Heart left ventricle (tissue), 16 donors: Measurements from ENCODE around the gene TRUB1. TPM values are rescaled to one million over a fixed set of nuclear protein-coding genes. Genes with fewer than 3 reads are reported as not detected.

Source experiments
- ATAC-seq, 4 donors: fragments of 200-7000 bp; cut with Tn5 transposase; one replicate each; pipeline ENCODE4 v1.9.1; 2020 to 2022; ENCODE audit warnings: moderate library complexity in 4 of 4, mild to moderate bottlenecking in 3 of 4, moderate number of reproducible peaks in 1 of 4
- DNase-seq, 5 donors: peaks; one replicate each; pipeline ENCODE4 v3.0.0-alpha.2; 2020
- H3K27ac ChIP-seq, 12 donors: fragments of 200-600 bp; sonication (generic) in 4 of 12; one replicate each; pipeline versions ENCODE4 v1.5.0 to v1.8.0; 2016 to 2022; ENCODE audit warnings: mild to moderate bottlenecking in 2 of 12
- H3K27me3 ChIP-seq, 9 donors: fragments of 200-600 bp; sonication (generic) in 2 of 9; one replicate each; pipeline versions ENCODE4 v1.5.1 to v1.8.0; 2016 to 2022; ENCODE audit warnings: mild to moderate bottlenecking in 3 of 9
- H3K36me3 ChIP-seq, 9 donors: fragments of 200-600 bp; sonication (generic) in 2 of 9; one replicate each; pipeline versions ENCODE4 v1.5.0 to v1.8.0; 2018 to 2022; ENCODE audit warnings: mild to moderate bottlenecking in 2 of 9
- H3K4me1 ChIP-seq, 12 donors: fragments of 200-600 bp; sonication (generic) in 4 of 12; one replicate each; pipeline versions ENCODE4 v1.5.0 to v1.8.0; 2016 to 2022; ENCODE audit warnings: mild to moderate bottlenecking in 3 of 12
- H3K4me3 ChIP-seq, 12 donors: fragments of 200-600 bp; sonication (generic) in 4 of 12; one replicate each; pipeline versions ENCODE4 v1.5.0 to v1.8.0; 2017 to 2022; ENCODE audit warnings: mild to moderate bottlenecking in 9 of 12, moderate library complexity in 4 of 12
- H3K9me3 ChIP-seq, 12 donors: fragments of 200-600 bp; sonication (generic) in 4 of 12; one replicate each; pipeline versions ENCODE4 v1.5.0 to v1.8.0; 2016 to 2022; ENCODE audit warnings: mild to moderate bottlenecking in 1 of 12
- POLR2A ChIP-seq, 2 donors: fragments of 450-650 bp; IDR thresholded peaks; one replicate each; pipeline ENCODE4 v1.6.1; 2017; ENCODE audit warnings: antibody characterized with exemption in 2 of 2, mild to moderate bottlenecking in 2 of 2, moderate library complexity in 2 of 2
- WGBS, 4 donors: extraction: QIAGEN DNeasy Blood & Tissue Kit in 2 of 4; methylation state at CpG; one replicate each; pipeline versions ENCODE4 v1.1.5 to v1.1.7; 2013 to 2018; 5-methylcytosine and 5-hydroxymethylcytosine counted together
- intact Hi-C, 10 donors: fragments of 100-400 bp; cut with DNase I; formaldehyde crosslinking; loops; one replicate each; pipeline versions ENCODE4 v1.11.1 to v1.14.2; 2022
- polyA plus RNA-seq, 2 donors: library from polyadenylated mRNA; stranded (reverse); fragments of 200-250 nt; gene quantifications; one replicate each; pipeline ENCODE4 v1.2.3, GENCODE V29; 2013
- total RNA-seq, 9 donors: library from RNA; depleted of rRNA in 2 of 9; stranded (reverse); fragments of >200 nt in 2 of 9; fragmentation: NEBNext Ultra II Directional in 3 of 9; extraction: Animal tissue kit (Norgen Biotek cat#: 25700) in 3 of 9; gene quantifications; one replicate each; pipeline versions ENCODE4 v1.1.0 to v1.2.4, GENCODE V29; 2016 to 2023
- TF ChIP-seq, protein P1 (sequence below), 12 donors: fragments of 200-600 bp; sonication (generic) in 4 of 12; IDR thresholded peaks; one replicate each; pipeline versions ENCODE4 v1.5.0 to v1.8.0; 2018 to 2022; ENCODE audit warnings: antibody characterized with exemption in 12 of 12, mild to moderate bottlenecking in 5 of 12
- donor health status: ischemic (EF 13 %, LVEDD 7.1; RV severe dilation, severe dysfunction).
- donor health status: healthy with polysubstance abuse.
- donor health status: DM: no; HTN: yes; CAD: no.
- donor health status: DM: no; HTN: no; CAD: no.
- donor health status: ischemic (EF 25% LVEDD 6.9; RV normal size, moderate dysfunction).
- donor health status: ischemic (EF 25% LVEDD 5.7; RV mildly dilated, moderate dysfunction).
- donor health status: healthy.
- donor health status: DM: yes; HTN: yes; CAD: no.
- donor health status: ischemic (EF 35%, LVEDD 5.7; RV mildly dilated, moderate dysfunction).
- donor health status: nonischemic (EF 11% LVEDD 7.7; RV severe dilation, severe dysfunction).
- donor health status: DM: yes; HTN: yes; CAD: no.
- donor health status: PGD.
- donor health status: ischemic (EF 29% LVEDD 5.4; RV normal size, mild dysfunction).
- donor health status: nonischemic (EF 23%, LVEDD 6.1; RV moderate dilation, normal function).

TRUB1 gene
- total and polyA plus RNA-seq, 11 donors: 4.9 to 31.7 (median 16.1) TPM

DNA sequence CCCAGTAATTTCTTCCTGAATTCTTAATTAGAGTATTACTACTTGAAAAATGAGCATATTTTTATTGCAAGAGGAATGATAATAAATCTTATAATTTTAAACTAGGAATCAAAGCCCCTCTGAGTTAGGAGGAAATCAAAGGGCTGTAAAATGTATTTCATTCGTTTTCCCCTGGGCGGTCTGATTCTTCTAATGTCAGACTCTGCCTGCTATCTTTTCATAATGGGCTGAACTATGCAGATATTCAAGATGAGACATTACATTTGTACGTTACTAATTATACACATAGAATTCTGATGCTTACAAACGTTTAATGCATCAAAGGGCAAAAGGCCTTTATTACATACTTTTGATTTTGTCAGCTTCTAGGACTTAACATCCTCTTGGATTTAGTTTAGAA lies 16.0 kb upstream of the TRUB1 start:
- Histone ChIP-seq H3K4me1 (peaks cover 0 to 13% (median 8%) of the 10 kb centered on the region in 12 donors), H3K4me3 (no peak overlapping the region), H3K27ac (no peak overlapping the region), H3K36me3 (no peaks in the 10 kb centered on the region), H3K9me3 (no peaks in the 10 kb centered on the region), H3K27me3 (no peaks in the 10 kb centered on the region)
- DNase-seq (no peak), ATAC-seq (no peak)
- intact Hi-C loops: no loop called here
- TF ChIP-seq POLR2A (IDR thresholded peaks at IDR 0.05): no peak
- TF ChIP-seq, protein P1, sequence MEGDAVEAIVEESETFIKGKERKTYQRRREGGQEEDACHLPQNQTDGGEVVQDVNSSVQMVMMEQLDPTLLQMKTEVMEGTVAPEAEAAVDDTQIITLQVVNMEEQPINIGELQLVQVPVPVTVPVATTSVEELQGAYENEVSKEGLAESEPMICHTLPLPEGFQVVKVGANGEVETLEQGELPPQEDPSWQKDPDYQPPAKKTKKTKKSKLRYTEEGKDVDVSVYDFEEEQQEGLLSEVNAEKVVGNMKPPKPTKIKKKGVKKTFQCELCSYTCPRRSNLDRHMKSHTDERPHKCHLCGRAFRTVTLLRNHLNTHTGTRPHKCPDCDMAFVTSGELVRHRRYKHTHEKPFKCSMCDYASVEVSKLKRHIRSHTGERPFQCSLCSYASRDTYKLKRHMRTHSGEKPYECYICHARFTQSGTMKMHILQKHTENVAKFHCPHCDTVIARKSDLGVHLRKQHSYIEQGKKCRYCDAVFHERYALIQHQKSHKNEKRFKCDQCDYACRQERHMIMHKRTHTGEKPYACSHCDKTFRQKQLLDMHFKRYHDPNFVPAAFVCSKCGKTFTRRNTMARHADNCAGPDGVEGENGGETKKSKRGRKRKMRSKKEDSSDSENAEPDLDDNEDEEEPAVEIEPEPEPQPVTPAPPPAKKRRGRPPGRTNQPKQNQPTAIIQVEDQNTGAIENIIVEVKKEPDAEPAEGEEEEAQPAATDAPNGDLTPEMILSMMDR (IDR thresholded peaks at IDR 0.05): no peak
- 52 to 69% (median 57%) methylated on average over 4 of the region's 4 CpGs for WGBS, 4 donors

GRCh38 chr10:114923551-114923950 lies 14.4 kb upstream of the TRUB1 start:
- Histone ChIP-seq H3K27me3 (no peaks in the 10 kb centered on the region), H3K4me1 (peaks cover 0 to 24% (median 8%) of the 10 kb centered on the region in 12 donors), H3K27ac (no peak overlapping the region), H3K4me3 (no peak overlapping the region), H3K36me3 (no peaks in the 10 kb centered on the region), H3K9me3 (no peaks in the 10 kb centered on the region)
- WGBS, 4 donors: 75 to 84% (median 80%) methylated on average over 2 of the region's 2 CpGs
- ATAC-seq (peak; percentile 70 to 90 (median 86)), DNase-seq (peak in 2 of 5 donors; percentile 10 to 25)
- TF ChIP-seq POLR2A (IDR thresholded peaks at IDR 0.05): no peak
- TF ChIP-seq, protein P1 (IDR thresholded peaks at IDR 0.05): no peak
- intact Hi-C loops: no loop called here

DNA sequence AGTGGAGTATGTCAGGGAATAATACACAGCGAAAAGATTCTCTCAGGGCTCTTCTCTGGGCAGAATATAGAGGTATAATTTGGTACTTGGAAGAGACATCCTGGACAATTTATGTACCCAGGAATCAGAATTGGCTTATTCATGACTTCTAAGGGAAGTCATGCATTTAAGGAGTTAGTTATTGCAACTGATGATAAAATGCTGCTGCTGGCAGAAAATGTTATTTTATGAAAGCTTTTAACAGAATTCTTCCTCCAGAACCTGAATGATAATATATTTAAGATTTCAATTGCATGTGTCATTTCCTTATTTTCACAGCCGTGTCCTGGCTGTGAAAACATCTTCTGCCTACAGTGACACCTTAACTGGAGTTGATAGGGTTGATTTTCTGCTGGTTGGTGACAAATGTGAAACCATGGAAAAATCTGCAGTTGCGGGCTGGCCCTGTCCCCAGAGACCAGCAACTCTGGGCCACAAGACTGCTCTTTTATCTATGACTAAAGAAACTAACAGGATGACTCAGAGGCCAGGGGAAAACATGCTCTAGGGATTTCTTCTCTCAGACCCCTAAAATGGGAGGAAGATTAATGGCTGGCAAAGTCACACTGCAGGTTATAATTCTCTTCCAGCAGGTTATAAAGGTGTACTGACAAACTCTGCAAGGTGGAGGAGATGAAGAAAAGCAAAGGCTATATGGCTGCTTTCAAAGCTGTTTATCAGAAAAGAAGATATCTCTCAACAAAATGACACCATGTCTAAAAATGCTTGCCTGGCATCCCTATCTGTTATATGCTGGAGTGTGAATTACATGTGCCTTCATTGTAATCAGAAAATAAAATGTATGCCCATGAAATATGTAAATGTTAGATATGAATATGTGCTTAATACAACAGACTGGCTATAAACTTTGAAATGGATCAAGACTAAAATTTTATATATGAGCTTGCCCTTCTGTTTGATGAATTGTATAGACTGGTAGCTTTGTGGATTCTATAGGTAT lies 12.1 kb upstream of the TRUB1 start:
- ATAC-seq: peak in 2 of 4 donors; percentile 44 to 55
- peak overlapping the region in 4 of 12 donors; percentile 11 to 41 (median 14) for H3K27ac ChIP-seq
- H3K9me3 ChIP-seq: no peaks in the 10 kb centered on the region
- H3K4me3 ChIP-seq: no peak overlapping the region
- no peaks in the 10 kb centered on the region for H3K36me3 ChIP-seq
- TF ChIP-seq, protein P1 (IDR thresholded peaks at IDR 0.05): no peak
- no peak for TF ChIP-seq POLR2A (IDR thresholded peaks at IDR 0.05)
- 24 to 57% (median 36%) methylated on average over 3 of the region's 3 CpGs for WGBS, 4 donors
- intact Hi-C loops: no loop called here
- no peaks in the 10 kb centered on the region for H3K27me3 ChIP-seq
- DNase-seq: no peak
- peaks cover 0 to 31% (median 8%) of the 10 kb centered on the region in 12 donors for H3K4me1 ChIP-seq

GRCh38 chr10:114928818-114929217 lies 9.2 kb upstream of the TRUB1 start:
- H3K9me3 ChIP-seq: no peaks in the 10 kb centered on the region
- no peak overlapping the region for H3K4me3 ChIP-seq
- no peaks in the 10 kb centered on the region for H3K36me3 ChIP-seq
- H3K27ac ChIP-seq: no peak overlapping the region
- H3K27me3 ChIP-seq: no peaks in the 10 kb centered on the region
- intact Hi-C loops: no loop called here
- DNase-seq (no peak), ATAC-seq (peak in 2 of 4 donors; percentile 48 to 60)
- peaks cover 0 to 31% (median 8%) of the 10 kb centered on the region in 12 donors for H3K4me1 ChIP-seq
- WGBS, 4 donors: 55 to 62% (median 60%) methylated on average over 2 of the region's 2 CpGs
- TF ChIP-seq, protein P1 (IDR thresholded peaks at IDR 0.05): no peak
